Adipocyte (in vitro differentiated cells): ENCODE data around the gene ACBD3.

Experiments
- DNase-seq: peaks from one replicate; pipeline ENCODE4 v3.0.0-alpha.2; 2015; ENCODE audit warnings: low read depth
- H3K27me3 ChIP-seq: replicated peaks from 2 replicates; pipeline ENCODE4 v1.7.0; 2013; ENCODE audit warnings: mild to moderate bottlenecking, low read length, moderate library complexity; ENCODE audit not compliant: control insufficient read depth, insufficient read depth
- H3K36me3 ChIP-seq: 2 replicates; pipeline ENCODE4 v1.7.0; 2013; ENCODE audit warnings: low read length, mild to moderate bottlenecking, moderate library complexity; ENCODE audit not compliant: control insufficient read depth, insufficient read depth, severe bottlenecking
- H3K4me1 ChIP-seq: 2 replicates; pipeline ENCODE4 v1.7.0; 2013; ENCODE audit warnings: mild to moderate bottlenecking, low read length, moderate library complexity; ENCODE audit not compliant: control insufficient read depth, insufficient read depth
- H3K4me3 ChIP-seq: 2 replicates; pipeline ENCODE4 v1.7.0; 2013; ENCODE audit warnings: mild to moderate bottlenecking, low read length, moderate library complexity
- H3K9ac ChIP-seq: 2 replicates; pipeline ENCODE4 v1.7.0; 2013; ENCODE audit warnings: mild to moderate bottlenecking, low read length, moderate library complexity
- H3K9me3 ChIP-seq: 2 replicates; pipeline ENCODE4 v1.7.0; 2013; ENCODE audit warnings: mild to moderate bottlenecking, low read length, moderate library complexity; ENCODE audit not compliant: control insufficient read depth

ACBD3 gene

DNA sequence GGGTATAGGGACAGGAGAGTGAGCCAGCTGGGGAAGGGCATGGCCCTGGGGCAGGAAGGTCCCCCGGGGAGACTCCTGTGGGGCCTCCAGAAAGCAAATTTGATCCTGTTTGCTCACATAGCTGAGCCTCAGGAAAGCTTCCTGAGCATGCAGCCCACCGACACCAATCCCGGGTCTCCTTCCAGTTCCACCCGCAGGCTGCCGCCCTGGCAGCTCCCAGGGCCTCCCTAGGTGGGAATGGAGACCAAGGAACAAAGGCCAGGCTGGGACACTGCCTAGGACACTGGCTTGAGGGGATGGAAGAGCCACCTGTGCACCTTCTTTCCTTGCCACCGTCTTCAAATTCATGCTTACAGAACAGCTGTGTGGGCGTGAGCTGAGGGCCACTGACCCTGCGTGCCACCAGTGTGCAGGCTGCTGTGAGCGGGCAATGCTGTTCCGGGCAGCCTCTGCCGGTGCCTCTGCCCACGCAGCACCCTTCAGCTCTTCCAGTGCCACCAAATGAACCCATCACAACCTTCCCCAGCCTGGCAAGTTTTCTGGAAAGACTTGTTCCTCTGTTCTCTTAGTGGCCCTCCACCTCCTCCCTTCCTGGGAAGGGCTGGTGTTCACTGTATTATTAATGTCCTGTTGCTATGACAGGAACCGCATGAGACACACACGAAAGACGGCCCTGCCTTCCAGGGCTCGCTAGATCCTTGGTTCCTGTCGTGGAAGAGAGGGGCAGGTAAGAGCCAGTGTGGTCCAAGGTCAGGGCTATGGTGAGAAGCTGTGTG lies 53.6 kb downstream of the ACBD3 start:
- no peak for DNase-seq
- H3K27me3 ChIP-seq = peaks cover 7% of the 10 kb centered on the region

DNA sequence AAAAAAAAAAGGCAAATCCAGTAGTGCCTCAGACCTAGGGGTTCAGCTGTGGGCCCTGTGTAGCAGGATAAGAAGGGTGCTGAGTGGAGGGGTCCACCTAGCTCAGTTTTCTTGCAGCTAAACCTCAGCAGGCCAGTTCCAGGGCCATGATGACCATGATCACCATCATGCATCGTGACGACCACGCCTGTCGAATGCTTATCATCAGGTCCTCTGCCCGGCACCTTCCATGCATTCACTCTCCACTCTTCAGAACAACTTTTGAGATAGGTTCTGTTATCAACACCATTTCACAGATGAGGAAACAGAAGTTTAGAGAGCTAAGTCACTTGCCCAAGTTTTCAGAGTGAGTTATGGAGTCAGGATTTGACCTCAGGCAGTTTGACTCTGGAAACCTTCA lies 54.9 kb downstream of the ACBD3 start:
- no peak overlapping the region for H3K4me3 ChIP-seq
- no peak for DNase-seq
- no peaks in the 10 kb centered on the region for H3K36me3 ChIP-seq
- H3K9me3 ChIP-seq = no peaks in the 10 kb centered on the region
- H3K4me1 ChIP-seq = peaks cover 5% of the 10 kb centered on the region
- H3K27me3 ChIP-seq = peaks cover 7% of the 10 kb centered on the region
- H3K9ac ChIP-seq = no peak overlapping the region

More for the DNA sequence above, 53.6 kb downstream of the ACBD3 start:
- Histone ChIP-seq H3K4me3 (no peak overlapping the region), H3K36me3 (no peaks in the 10 kb centered on the region), H3K9me3 (no peaks in the 10 kb centered on the region), H3K4me1 (peaks cover 5% of the 10 kb centered on the region), H3K9ac (no peak overlapping the region)

DNA sequence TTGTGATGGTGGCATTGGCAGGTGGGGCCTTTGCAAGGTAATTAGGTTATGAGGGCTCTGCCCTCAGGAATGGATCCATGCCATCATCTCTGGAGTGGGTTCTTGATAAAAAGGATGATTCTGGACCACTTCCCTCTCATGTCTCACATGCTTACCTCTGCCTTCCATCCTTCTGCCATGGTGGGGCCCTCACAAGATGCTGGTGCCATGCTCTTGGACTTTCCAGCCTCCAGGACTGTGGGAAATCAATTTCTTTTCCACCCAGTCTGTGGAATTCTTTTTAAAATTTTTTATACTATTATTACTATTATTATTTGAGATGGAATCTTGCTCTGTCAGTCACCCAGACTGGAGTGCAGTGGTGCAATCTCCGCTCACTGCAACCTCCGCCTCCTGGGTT lies 57.3 kb downstream of the ACBD3 start:
- H3K4me3 ChIP-seq = no peak overlapping the region
- H3K27me3 ChIP-seq = peaks cover 7% of the 10 kb centered on the region
- no peaks in the 10 kb centered on the region for H3K36me3 ChIP-seq
- no peak overlapping the region for H3K9ac ChIP-seq
- no peak for DNase-seq
- peaks cover 5% of the 10 kb centered on the region for H3K4me1 ChIP-seq
- no peaks in the 10 kb centered on the region for H3K9me3 ChIP-seq

DNA sequence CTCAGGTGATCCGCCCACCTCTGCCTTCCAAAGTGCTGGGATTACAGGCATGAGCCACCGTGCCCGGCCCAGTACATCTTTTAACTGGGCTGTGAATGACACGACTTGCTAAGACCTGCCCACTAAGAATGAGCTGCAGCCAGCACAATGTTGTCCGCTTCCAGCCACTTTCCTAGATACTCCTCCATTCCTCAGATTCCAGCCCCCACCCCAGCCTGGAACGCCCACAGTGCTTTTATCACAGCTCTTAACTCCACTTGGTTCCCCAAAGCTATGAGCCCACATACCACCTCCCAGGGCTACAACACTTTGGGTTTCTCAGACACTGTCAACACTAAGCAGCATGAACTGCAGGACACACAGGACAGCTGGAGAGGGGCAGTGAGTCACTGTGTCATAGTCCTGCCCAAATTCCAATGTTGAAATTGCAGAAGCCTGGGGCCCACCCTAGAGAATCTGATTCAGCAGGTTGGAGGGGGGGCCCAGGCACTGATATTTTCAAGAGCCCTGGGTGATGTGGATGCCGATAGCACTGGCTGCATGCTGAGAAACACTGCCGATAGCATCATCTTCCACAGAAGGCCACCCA lies 58.0 kb downstream of the ACBD3 start:
- Histone ChIP-seq H3K4me1 (peaks cover 5% of the 10 kb centered on the region), H3K4me3 (no peak overlapping the region), H3K27me3 (peaks cover 6% of the 10 kb centered on the region), H3K36me3 (no peaks in the 10 kb centered on the region), H3K9me3 (no peaks in the 10 kb centered on the region), H3K9ac (no peak overlapping the region)
- DNase-seq = peak; percentile 52

DNA sequence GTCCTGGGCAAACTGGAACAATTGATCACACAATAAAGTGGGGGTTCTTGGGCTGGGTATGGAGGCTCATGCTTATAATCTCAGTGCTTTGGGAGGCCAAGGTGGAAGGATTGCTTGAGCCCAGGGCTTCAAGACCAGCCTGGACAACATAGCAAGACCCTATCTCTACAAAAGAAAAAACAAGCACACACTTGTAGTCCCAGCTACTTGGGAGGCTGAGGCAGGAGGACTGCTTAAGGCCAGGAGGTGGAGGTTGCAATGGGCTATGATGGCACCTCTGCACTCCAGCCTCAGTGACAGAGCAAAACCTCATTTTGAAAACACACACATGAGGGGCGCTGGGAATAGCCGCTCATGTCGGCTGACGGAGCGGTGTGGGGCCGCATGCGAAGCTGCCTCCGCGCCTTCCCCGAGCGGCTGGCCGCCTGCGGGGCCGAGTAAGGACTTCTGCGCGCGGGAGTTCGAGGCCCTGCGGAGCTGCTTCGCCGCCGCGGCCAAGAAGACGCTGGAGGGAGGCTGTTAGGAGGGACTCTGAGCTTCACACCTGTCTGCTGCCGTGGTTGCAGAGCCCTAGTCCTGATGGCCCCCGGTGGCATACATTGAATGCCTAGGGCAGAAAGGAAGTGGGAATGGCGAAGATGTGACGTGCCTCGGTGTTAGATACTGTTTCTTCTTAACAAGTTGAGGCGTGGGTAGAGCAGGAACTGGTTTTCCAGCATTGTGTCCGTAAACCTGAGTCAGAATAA lies 59.5 kb downstream of the ACBD3 start:
- no peaks in the 10 kb centered on the region for H3K36me3 ChIP-seq
- H3K4me1 ChIP-seq = peaks cover 8% of the 10 kb centered on the region
- H3K9me3 ChIP-seq = no peaks in the 10 kb centered on the region
- H3K27me3 ChIP-seq = no peaks in the 10 kb centered on the region
- DNase-seq = no peak
- H3K9ac ChIP-seq = no peak overlapping the region
- no peak overlapping the region for H3K4me3 ChIP-seq

DNA sequence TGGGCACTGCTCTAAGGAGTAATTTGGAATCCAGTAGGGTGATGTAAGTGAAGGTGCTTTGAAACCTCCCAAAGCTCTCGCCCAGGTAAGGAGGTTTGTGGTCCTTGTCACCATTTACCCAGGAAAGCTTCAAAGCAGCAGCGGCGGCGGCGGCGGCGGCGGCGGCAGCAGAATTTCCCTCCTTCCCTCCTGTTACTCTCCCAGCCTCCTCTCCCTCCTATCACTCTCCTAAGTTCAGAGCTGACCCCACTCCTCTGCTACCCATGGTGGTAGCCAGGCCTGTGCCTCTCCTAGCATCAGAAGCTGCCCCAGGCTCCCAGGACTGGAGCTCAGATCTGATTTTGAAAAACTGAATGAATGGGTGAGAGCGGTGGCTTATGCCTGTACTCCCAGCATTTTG lies 60.7 kb downstream of the ACBD3 start:
- no peak for DNase-seq
- Histone ChIP-seq H3K27me3 (no peaks in the 10 kb centered on the region), H3K36me3 (no peaks in the 10 kb centered on the region), H3K4me1 (peaks cover 8% of the 10 kb centered on the region), H3K4me3 (no peak overlapping the region), H3K9me3 (no peaks in the 10 kb centered on the region), H3K9ac (no peak overlapping the region)

DNA sequence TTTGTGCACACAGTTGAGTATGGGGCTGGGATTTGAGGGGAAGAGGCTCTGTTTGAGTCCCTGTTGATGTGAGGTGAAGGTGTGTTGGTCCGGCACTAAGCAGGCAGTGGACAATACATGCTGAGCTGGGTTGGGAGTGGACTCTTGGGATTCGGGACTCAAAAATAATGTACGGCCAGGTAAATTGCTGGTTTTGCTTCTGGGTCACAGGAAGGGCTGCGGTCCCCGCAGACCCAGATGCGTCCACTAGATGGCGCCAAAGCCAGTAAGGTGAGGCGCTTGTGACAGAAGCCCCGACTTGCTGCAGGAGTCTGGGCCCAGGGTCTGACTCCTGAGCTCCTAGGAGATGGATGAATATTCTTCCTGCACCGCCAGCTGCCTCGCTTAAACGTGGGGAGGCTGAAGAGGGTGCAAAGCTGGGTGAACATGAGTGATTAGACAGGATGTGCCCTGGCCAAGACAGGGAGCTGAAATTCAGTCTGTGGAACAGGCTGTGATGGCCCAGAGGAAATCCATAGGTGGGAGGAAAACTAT lies 61.4 kb downstream of the ACBD3 start:
- Histone ChIP-seq H3K9me3 (no peaks in the 10 kb centered on the region), H3K36me3 (no peaks in the 10 kb centered on the region), H3K9ac (no peak overlapping the region), H3K4me3 (no peak overlapping the region), H3K27me3 (peaks cover 6% of the 10 kb centered on the region), H3K4me1 (peaks cover 8% of the 10 kb centered on the region)
- peak; percentile 91 for DNase-seq

DNA sequence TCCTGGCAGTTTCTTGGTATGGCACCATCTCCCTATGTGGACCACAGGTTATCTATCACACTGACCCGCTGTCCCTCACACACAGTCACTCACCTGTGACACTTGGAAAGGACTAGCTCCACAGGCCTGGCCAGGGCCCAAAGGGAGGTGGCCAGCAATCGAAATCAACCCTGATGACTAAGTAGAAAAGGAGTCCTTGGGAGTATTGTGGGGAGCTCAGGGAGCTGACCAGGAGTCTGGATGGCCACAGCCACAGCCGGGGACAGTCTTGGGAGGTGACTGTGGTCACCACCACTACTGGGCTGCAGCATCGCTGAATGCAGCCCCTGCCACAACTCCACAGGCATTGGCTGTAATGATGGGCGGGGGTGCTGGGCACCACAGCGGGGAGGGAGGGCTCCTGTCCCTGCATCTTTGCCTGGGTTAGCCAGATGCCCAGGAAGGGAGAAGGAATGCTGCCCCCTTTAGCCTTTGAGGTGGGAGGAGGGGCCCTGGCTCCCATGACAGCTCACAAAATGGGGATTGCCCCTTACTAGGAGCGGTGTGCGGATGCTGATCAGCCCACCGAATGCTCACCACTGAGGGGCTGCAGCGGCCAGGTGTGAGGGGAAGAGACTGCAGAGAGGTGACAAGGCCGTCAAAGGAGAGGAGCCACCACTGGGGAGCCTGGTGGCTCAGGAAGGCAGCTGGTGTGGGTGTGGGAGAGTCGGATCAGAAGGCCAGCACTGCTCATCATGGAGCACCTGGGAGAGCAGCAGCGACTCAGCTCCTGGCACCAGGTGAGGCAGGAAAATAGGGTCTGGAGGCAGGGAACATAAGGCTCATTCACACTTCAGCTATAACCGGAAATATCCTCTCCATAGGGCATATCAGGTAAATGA lies 62.7 kb downstream of the ACBD3 start:
- H3K4me1 ChIP-seq = peaks cover 7% of the 10 kb centered on the region
- peaks cover 6% of the 10 kb centered on the region for H3K27me3 ChIP-seq
- H3K9me3 ChIP-seq = no peaks in the 10 kb centered on the region
- no peak for DNase-seq
- no peaks in the 10 kb centered on the region for H3K36me3 ChIP-seq
- no peak overlapping the region for H3K4me3 ChIP-seq
- H3K9ac ChIP-seq = no peak overlapping the region

DNA sequence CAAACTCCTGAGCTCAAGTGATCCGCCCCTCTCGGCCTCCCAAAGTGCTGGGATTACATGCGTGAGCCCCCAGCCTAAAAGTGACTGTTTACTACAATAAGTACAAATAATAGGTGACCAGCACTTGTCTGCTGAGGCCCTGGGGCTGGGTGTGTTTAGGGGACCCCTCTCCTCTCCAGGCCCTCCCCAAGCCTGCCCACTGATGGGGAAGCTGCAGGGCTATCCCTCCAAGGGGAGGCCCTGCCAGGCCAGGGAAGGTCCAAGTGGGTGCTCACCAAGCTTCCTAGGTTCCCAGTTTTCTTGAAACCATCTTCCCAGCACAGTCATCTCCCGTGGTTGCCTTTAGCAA lies 63.4 kb downstream of the ACBD3 start:
- no peak overlapping the region for H3K4me3 ChIP-seq
- H3K36me3 ChIP-seq = no peaks in the 10 kb centered on the region
- H3K4me1 ChIP-seq = peaks cover 3% of the 10 kb centered on the region
- H3K9me3 ChIP-seq = no peaks in the 10 kb centered on the region
- DNase-seq = no peak
- peaks cover 9% of the 10 kb centered on the region for H3K27me3 ChIP-seq
- H3K9ac ChIP-seq = no peak overlapping the region

DNA sequence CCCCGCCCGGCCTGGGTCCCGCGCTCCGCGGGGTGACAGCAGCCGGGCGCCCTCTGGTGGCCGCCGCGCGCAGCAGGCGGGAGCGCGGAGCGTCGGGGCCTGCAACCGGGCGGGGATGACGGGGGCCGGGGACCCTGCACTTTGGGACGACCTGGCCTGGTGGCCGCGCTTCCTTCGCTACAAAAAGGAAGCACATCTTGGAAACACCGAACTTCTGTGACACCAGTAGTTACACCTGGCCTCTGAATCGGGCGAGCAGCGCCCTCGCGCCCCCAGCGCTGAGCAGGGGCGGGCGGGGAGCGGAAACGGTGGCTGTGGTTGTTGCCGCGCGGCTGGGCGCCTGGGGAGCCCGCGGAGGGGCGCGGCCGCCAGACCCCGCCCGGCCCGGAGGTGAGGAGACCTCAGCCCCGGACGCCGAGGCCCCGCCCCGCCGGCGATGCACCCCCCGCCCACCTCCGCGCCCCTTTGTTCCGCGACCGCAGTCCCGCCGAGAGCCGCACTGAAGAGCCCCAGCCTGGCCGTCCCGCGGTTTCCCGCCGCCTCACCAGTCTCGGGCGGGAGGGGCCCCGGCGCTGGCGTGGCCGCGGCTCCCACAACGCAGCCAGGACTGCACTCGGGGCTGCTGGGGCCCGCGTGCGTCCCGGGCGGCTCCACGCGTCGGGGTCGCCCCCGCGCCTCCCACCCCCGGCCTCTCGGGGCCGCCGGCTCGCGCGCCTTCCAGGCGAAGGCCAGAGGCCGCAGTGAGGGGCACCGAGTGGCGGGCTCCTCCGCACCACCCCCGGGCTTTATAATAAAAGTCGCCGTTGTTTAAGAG lies 64.7 kb downstream of the ACBD3 start:
- H3K4me1 ChIP-seq = peaks cover 3% of the 10 kb centered on the region
- H3K4me3 ChIP-seq = peak overlapping the region; percentile 74
- no peaks in the 10 kb centered on the region for H3K9me3 ChIP-seq
- H3K36me3 ChIP-seq = no peaks in the 10 kb centered on the region
- H3K9ac ChIP-seq = peak overlapping the region; percentile 57
- H3K27me3 ChIP-seq = peaks cover 9% of the 10 kb centered on the region
- DNase-seq = peak; percentile 81
